GM23248 (cell line): Measurements from ENCODE around the gene CNGA1. TPM values are rescaled to one million over a fixed set of nuclear protein-coding genes. Genes with fewer than 3 reads are reported as not detected.

Source experiments
- DNase-seq: peaks from one replicate; pipeline ENCODE4 v3.0.0-alpha.2; 2015
- H2AFZ ChIP-seq: fragments of 200-600 bp; sonication (generic); 2 replicates; pipeline ENCODE4 v1.6.1; 2016; ENCODE audit warnings: antibody characterized with exemption
- H3F3A ChIP-seq: fragments of 200-600 bp; sonication (generic); 2 replicates; pipeline ENCODE4 v1.6.1; 2016; ENCODE audit warnings: mild to moderate bottlenecking, antibody characterized with exemption, mixed run types; ENCODE audit not compliant: insufficient read depth
- H3K27ac ChIP-seq: fragments of 200-600 bp; sonication (generic); 2 replicates; pipeline ENCODE4 v1.5.1; 2016; ENCODE audit warnings: mild to moderate bottlenecking
- H3K27me3 ChIP-seq: fragments of 200-600 bp; sonication (generic); replicated peaks from 2 replicates; pipeline ENCODE4 v1.6.1; 2016; ENCODE audit warnings: mild to moderate bottlenecking; ENCODE audit not compliant: insufficient read depth
- H3K36me3 ChIP-seq: fragments of 200-600 bp; sonication (generic); 2 replicates; pipeline ENCODE4 v1.6.1; 2016; ENCODE audit warnings: low read depth, mild to moderate bottlenecking
- H3K4me1 ChIP-seq: fragments of 200-600 bp; sonication (generic); 2 replicates; pipeline ENCODE4 v1.6.1; 2016; ENCODE audit warnings: mild to moderate bottlenecking; ENCODE audit not compliant: insufficient read depth
- H3K4me2 ChIP-seq: fragments of 200-600 bp; sonication (generic); one replicate; pipeline ENCODE4 v1.6.1; 2016; ENCODE audit warnings: mild to moderate bottlenecking; ENCODE audit not compliant: unreplicated experiment
- H3K4me3 ChIP-seq: fragments of 200-600 bp; sonication (generic); 2 replicates; pipeline ENCODE4 v1.5.1; 2016; ENCODE audit warnings: mild to moderate bottlenecking
- H3K79me2 ChIP-seq: fragments of 200-600 bp; sonication (generic); 2 replicates; pipeline ENCODE4 v1.6.1; 2016; ENCODE audit warnings: mild to moderate bottlenecking; ENCODE audit not compliant: insufficient read depth
- H3K9ac ChIP-seq: fragments of 200-600 bp; sonication (generic); 2 replicates; pipeline ENCODE4 v1.6.1; 2016; ENCODE audit warnings: mild to moderate bottlenecking
- H3K9me2 ChIP-seq: fragments of 200-600 bp; sonication (generic); 2 replicates; pipeline ENCODE4 v1.6.1; 2016; ENCODE audit warnings: mixed run types, mild to moderate bottlenecking, moderate library complexity; ENCODE audit not compliant: insufficient read depth
- H3K9me3 ChIP-seq: fragments of 200-600 bp; sonication (generic); one replicate; pipeline ENCODE4 v1.6.1; 2017; ENCODE audit warnings: low read depth
- H4K20me1 ChIP-seq: fragments of 200-600 bp; sonication (generic); 2 replicates; pipeline ENCODE4 v1.6.0; 2016; ENCODE audit not compliant: insufficient read depth
- EZH2 ChIP-seq: fragments of 200-600 bp; sonication (generic); IDR thresholded peaks from 2 replicates; pipeline ENCODE4 v1.6.1; 2018; ENCODE audit warnings: antibody characterized with exemption, mild to moderate bottlenecking; ENCODE audit not compliant: insufficient read depth, poor library complexity, severe bottlenecking
- EZH2phosphoT487 ChIP-seq: fragments of 200-600 bp; sonication (generic); IDR thresholded peaks from 2 replicates; pipeline ENCODE4 v1.6.1; 2018; ENCODE audit warnings: antibody characterized with exemption, moderate library complexity, mild to moderate bottlenecking, low read depth; ENCODE audit not compliant: insufficient read depth
- WGBS, 2 experiments: methylation state at CpG; one replicate each; pipeline ENCODE4 v1.1.6; 2015 to 2017; ENCODE audit warnings: low lambda C conversion rate in 2 of 2, low coverage in 1 of 2; ENCODE audit errors: missing lambda C conversion rate in 2 of 2; 5-methylcytosine and 5-hydroxymethylcytosine counted together
- in situ Hi-C: fragments of 300-500 bp; cut with MboI; formaldehyde crosslinking; loops from 2 replicates; pipeline ENCODE4 v1.15.0; 2020
- polyA plus RNA-seq: library from polyadenylated mRNA; unstranded; fragments of >200 nt; fragmentation: Nextera tagmentation; extraction: Ambion mirVana; gene quantifications from 2 replicates; pipeline ENCODE4 v1.2.1, GENCODE V29; 2016
- total RNA-seq: library from RNA; depleted of rRNA; stranded (reverse); fragments of >200 nt; shearing (Covaris generic); gene quantifications from 2 replicates; pipeline ENCODE4 v1.2.3, GENCODE V29; 2014

Gene CNGA1
- total and polyA plus RNA-seq, 2 experiments from 2014 or later, result not detected

GRCh38 chr4:48025005-48025404 is 8.5 kb upstream of the CNGA1 start:
- Histone ChIP-seq H3K4me2 (no peak overlapping the region), H3K9ac (no peak overlapping the region), H3K36me3 (no peaks in the 10 kb centered on the region), H4K20me1 (no peaks in the 10 kb centered on the region), H3K79me2 (no peaks in the 10 kb centered on the region), H3K27ac (no peak overlapping the region), H3F3A (no peaks in the 10 kb centered on the region), H3K4me3 (no peak overlapping the region), H2AFZ (0 out of 2 replicates have a peak overlapping the region, but pooled peaks have one; percentile 36), H3K9me3 (no peaks in the 10 kb centered on the region), H3K27me3 (no peaks in the 10 kb centered on the region), H3K4me1 (no peaks in the 10 kb centered on the region), H3K9me2 (no peaks in the 10 kb centered on the region)
- peak; percentile 49 for DNase-seq
- in situ Hi-C loops, result no loop called here
- TF ChIP-seq EZH2phosphoT487, result no peak
- TF ChIP-seq EZH2, result no peak
- WGBS, 2 experiments, result 2 to 6% methylated on average over 2 of the region's 2 CpGs

GRCh38 chr4:48024522-48024921 is 8.0 kb upstream of the CNGA1 start:
- Histone ChIP-seq H4K20me1 (no peaks in the 10 kb centered on the region), H2AFZ (0 out of 2 replicates have a peak overlapping the region, but pooled peaks have one; percentile 36), H3K4me1 (no peaks in the 10 kb centered on the region), H3K79me2 (no peaks in the 10 kb centered on the region), H3K9ac (no peak overlapping the region), H3K27ac (no peak overlapping the region), H3K9me2 (no peaks in the 10 kb centered on the region), H3K27me3 (no peaks in the 10 kb centered on the region), H3K36me3 (no peaks in the 10 kb centered on the region), H3K4me3 (no peak overlapping the region), H3K4me2 (no peak overlapping the region), H3F3A (no peaks in the 10 kb centered on the region), H3K9me3 (no peaks in the 10 kb centered on the region)
- TF ChIP-seq EZH2phosphoT487 (no peak), EZH2 (no peak)
- 25 to 26% methylated on average over 4 of the region's 4 CpGs for WGBS, 2 experiments
- in situ Hi-C loops, result no loop called here
- no peak for DNase-seq

- WGBS, 2 experiments, result 85 to 93% methylated on average over 3 of the region's 3 CpGs
- in situ Hi-C loops, result no loop called here
- Histone ChIP-seq H3K9me2 (no peaks in the 10 kb centered on the region), H3K9me3 (no peaks in the 10 kb centered on the region), H3K27ac (no peak overlapping the region), H3K9ac (no peak overlapping the region), H3K27me3 (no peaks in the 10 kb centered on the region), H2AFZ (no peak overlapping the region), H3K4me2 (no peak overlapping the region), H4K20me1 (no peaks in the 10 kb centered on the region), H3F3A (no peaks in the 10 kb centered on the region; the same call in 1 of the 2 replicates), H3K4me1 (no peaks in the 10 kb centered on the region), H3K4me3 (no peak overlapping the region), H3K79me2 (no peaks in the 10 kb centered on the region), H3K36me3 (no peaks in the 10 kb centered on the region)
- TF ChIP-seq EZH2phosphoT487, result no peak
- no peak for TF ChIP-seq EZH2
- DNase-seq, result no peak
Measured at GRCh38 chr4:48022192-48022799, 5.8 kb upstream of the CNGA1 start.

- Histone ChIP-seq H4K20me1 (no peaks in the 10 kb centered on the region), H3K4me3 (no peak overlapping the region), H3K9me3 (no peaks in the 10 kb centered on the region), H3K27me3 (no peaks in the 10 kb centered on the region), H3K9ac (no peak overlapping the region), H3K27ac (no peak overlapping the region), H3K9me2 (no peaks in the 10 kb centered on the region), H3K4me1 (no peaks in the 10 kb centered on the region), H2AFZ (no peak overlapping the region), H3K36me3 (no peaks in the 10 kb centered on the region), H3K4me2 (no peak overlapping the region), H3F3A (no peaks in the 10 kb centered on the region; the same call in 1 of the 2 replicates), H3K79me2 (no peaks in the 10 kb centered on the region)
- DNase-seq, result no peak
- 51 to 52% methylated on average over 1 of the region's 1 CpG for WGBS, 2 experiments
- TF ChIP-seq EZH2, result no peak
- no peak for TF ChIP-seq EZH2phosphoT487
- in situ Hi-C loops, result no loop called here
Measured at GRCh38 chr4:48021100-48021499, 4.6 kb upstream of the CNGA1 start.

GRCh38 chr4:48018112-48018511 is 1.6 kb upstream of the CNGA1 start:
- DNase-seq, result no peak
- no peaks in the 10 kb centered on the region for H3K27me3 ChIP-seq
- 54 to 61% methylated on average over 2 of the region's 2 CpGs for WGBS, 2 experiments
- H3K4me2 ChIP-seq, result no peak overlapping the region
- H3K4me3 ChIP-seq, result no peak overlapping the region
- H3K9ac ChIP-seq, result no peak overlapping the region
- H3F3A ChIP-seq, result no peaks in the 10 kb centered on the region; the same call in 1 of the 2 replicates
- no peaks in the 10 kb centered on the region for H3K9me2 ChIP-seq
- H3K9me3 ChIP-seq, result no peaks in the 10 kb centered on the region
- no peak overlapping the region for H3K27ac ChIP-seq
- H3K4me1 ChIP-seq, result no peaks in the 10 kb centered on the region
- no peak overlapping the region for H2AFZ ChIP-seq
- TF ChIP-seq EZH2phosphoT487 (no peak), EZH2 (no peak)
- H4K20me1 ChIP-seq, result no peaks in the 10 kb centered on the region
- no peaks in the 10 kb centered on the region for H3K79me2 ChIP-seq
- in situ Hi-C loops, result no loop called here
- no peaks in the 10 kb centered on the region for H3K36me3 ChIP-seq
